Daoy (cell line): Measurements from ENCODE around the gene USP53. TPM values are rescaled to one million over a fixed set of nuclear protein-coding genes. Genes with fewer than 3 reads are reported as not detected.
"Not testable (repeated sequence)": the region's sequence is repeated elsewhere in the genome, so short reads cannot be mapped to it uniquely, and the experiment has no call there.

Experiments used
- DNase-seq: peaks from one replicate; pipeline ENCODE4 v3.0.0-alpha.2; 2015; ENCODE audit warnings: low read depth
- total RNA-seq: library from RNA; depleted of rRNA; stranded (reverse); fragments of >200 nt; shearing (Covaris generic); gene quantifications from 2 replicates; pipeline ENCODE4 v1.2.3, GENCODE V29; 2014; rRNA removed

The USP53 gene
- total RNA-seq, 1 experiment from 2014 or later: 4.9 TPM

DNA sequence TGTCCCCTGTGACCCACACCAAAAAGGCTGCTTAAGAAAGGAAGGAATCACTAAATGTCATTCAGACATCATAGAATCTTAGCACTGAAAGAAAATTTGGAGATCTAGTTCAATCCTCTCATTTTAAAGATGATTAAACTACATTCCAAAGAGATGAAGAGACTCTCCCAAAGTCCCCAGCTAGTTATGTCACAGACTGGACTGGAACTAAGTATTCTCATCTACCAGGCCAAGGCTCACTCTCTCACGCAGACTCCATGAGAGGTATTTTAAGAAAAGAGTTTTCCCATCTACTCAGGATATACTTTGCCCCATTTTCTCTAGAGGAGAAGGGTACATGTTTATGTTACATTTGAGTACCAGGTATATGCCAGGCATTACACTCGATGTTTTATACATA, 102.5 kb downstream of the USP53 start:
- no peak for DNase-seq

DNA sequence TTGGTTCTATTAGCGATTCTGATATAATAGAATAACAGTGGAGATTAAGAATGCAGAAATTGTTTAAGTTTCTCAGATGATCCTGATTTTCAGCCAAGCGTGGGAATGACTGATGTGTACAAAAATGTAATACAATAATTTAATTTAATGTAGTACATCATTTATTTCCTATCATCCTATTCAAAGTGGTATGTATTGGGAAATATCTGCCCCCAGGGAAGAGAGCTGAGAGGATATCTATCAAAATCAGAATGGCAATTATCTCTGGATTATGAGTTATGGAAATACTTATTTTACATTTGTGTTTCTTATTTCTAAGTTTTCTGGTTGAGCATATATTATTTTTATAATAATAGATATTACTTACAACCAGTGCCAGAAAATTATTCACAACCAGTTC, 105.5 kb downstream of the USP53 start:
- no peak for DNase-seq

DNA sequence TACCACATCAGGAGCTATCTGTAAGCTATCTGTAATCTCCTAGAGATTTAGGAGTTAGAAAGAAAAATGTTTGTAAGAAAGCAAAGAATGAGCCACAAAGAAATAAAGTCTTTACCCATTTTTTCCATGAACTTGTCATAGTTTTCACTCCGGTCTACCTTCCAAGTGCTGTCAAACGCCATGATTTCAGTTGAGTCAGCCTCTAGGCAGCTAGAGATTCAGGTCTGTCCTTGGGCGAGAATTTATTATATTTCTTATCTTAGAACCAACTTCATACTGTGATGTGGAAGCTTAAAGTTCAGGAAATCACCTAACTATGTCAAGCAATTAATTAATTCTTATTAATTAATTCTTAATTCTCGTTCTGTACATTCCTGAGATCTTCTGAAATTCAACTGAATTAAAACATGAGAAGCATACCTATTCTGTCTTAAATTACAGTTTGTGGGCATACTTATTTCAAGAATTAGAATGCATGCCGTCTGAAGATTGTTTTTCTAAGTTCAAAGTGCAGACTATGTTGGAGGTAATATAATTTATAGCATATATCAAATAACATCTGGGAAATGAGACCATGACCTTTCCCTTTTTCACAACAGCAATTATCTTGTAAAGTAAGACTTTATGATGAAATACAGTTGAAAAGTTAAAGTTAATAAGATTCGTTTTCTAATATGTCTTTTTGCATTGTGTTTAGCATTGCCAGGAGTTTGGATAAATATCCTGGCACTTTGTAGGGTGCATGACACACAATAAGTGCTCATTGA, 109.6 kb downstream of the USP53 start, which contains the start of gene FABP2:
Gene FABP2 (minus strand): TSS at position 218 of the 767 bp plus-strand sequence. CDS start 36 bp downstream, at position 182.
- DNase-seq: no peak

GRCh38 chr4:119328695-119329094, 116.2 kb downstream of the USP53 start:
- no peak for DNase-seq

- DNase-seq: no peak
These were observed 117.5 kb downstream of the USP53 start for GRCh38 chr4:119329835-119330620.

DNA sequence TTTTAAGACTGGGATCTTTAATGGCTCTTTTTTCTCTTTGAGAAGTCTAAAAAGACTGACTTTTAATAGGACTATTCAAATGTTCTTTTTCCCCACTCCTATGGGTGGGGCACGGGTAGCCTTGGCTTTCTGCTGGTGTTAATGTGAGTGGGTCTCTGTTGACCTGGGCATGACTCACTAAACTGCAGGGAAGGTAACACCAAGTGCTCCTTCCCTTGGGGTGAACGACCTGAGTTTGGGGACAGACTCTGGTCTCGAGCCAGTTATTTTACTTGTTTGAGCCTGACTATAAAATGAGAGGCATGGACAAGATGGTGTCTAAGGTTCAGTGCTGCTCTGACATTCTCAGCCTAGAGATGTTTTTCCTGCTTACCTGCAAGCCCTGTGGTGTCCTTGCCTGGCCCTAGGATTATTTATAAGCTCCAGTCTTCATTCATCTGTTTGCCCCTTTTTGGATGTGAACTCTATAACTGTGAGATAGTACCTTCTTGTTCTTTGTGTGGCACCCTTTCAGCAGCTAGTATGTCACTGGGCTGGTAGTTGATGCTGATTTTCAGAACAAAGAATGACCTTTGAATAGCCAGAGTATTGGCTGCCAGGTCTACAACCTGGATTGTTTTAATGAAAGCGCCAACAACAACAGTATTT, 123.9 kb downstream of the USP53 start:
- DNase-seq: not testable (repeated sequence)

GRCh38 chr4:119337010-119337409, 124.5 kb downstream of the USP53 start:
- DNase-seq: no peak

DNA sequence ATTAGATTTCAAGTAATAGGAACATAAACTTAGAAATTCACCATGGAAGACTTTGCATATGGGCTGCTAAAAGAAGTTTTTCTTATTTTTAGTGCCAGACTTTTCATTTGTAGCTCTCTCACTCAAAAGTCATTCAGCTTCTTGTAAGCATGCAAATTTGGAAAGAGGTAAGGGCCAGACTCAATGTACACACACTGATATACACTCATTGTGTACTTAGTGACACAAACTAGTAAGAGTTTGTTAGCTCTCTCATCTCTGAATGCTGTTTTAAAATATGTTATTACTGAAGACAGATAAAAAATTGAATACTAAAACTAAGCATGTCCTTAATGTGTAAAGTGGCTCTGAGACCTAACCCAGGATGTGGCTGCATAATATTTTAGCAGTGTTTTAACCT, 127.4 kb downstream of the USP53 start:
- DNase-seq: not testable (repeated sequence)

DNA sequence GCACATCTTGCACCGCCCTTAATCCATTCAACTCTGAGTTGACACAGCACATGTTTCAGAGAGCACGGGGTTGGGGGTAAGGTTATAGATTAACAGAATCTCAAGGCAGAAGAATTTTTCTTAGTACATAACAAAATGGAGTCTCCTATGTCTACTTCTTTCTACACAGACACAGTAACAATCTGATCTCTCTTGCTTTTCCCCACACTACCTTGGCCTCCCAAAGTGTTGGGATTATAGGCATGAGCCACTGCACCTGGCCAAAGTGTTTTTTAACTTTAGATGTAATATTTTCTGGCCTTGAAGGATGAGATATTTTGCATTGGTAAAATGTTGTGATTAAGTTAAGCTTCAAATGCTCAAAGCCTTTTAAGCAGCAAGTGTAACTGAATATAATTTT, 130.8 kb downstream of the USP53 start:
- not testable (repeated sequence) for DNase-seq

Other genes starting within 250 kb of the USP53 start
- gene MYOZ2, start 76.9 kb upstream of the USP53 start, total RNA-seq: not detected in 2 replicates
- not detected in 2 replicates for gene FABP2, start 109.4 kb downstream of the USP53 start, total RNA-seq